Caki2 (cell line): Measurements from ENCODE around the gene SPSB4. TPM values are rescaled to one million over a fixed set of nuclear protein-coding genes. Genes with fewer than 3 reads are reported as not detected.

Source experiments
- DNase-seq: peaks from one replicate; pipeline ENCODE4 v3.0.0-alpha.2; 2015; ENCODE audit warnings: low read depth
- in situ Hi-C: cut with HindIII; loops from 2 replicates; pipeline ENCODE4 v1.10.0; 2016; ENCODE audit warnings: low sequenced_read_pairs, low pct_unique_long_range_greater_than_20kb, mixed read lengths
- total RNA-seq: library from RNA; depleted of rRNA; stranded (reverse); fragments of >200 nt; shearing (Covaris generic); gene quantifications from 2 replicates; pipeline ENCODE4 v1.2.3, GENCODE V29; 2014; ENCODE audit warnings: low replicate concordance

The SPSB4 gene
- total RNA-seq, 1 experiment from 2014 or later: 0.37 TPM

GRCh38 chr3:141051443-141052200 lies 475 bp downstream of the SPSB4 start:
- in situ Hi-C loops: no loop called here
- no peak for DNase-seq

DNA sequence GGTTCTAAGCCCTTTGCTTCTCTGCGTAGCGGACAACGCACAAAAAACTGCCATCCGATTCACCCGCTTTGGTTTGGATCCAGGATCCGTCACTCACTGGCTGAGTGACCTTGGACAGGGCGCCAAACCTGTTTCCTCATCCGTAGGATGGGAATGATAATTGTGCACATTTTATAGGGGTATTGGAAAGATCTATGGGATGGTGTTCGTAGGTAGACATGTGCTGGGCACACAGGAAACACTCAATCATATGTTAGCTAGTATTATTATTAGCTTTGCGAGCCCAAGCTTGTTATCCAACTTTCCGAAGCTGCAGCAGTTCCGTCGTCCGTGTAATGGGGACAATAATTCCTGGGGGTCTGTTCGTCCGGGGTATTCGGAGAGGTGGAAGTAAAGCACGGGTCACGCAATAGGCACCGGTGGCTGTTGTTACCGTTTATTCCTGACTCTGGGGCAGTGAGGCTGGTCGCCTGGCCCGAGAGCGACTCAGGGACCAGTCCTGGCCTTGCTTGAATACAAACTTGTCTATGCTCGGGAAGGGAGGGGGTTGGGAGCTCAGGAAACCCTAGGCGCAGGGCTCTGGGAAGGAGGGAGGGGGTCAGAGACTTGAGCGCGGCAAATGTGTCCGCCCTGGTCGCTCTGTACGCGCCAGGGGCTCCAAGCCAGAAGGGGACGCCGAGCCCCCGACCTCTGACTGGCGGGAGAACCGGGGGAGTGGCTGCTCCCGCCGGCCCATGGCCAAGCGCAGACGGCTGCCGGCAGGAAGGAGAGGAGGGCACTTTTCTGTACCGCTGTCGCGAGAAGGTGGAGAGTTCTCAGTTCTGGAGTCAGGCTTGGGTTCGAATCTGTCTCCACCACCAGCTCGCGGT lies 1.3 kb downstream of the SPSB4 start:
- in situ Hi-C loops: no loop called here
- no peak for DNase-seq

DNA sequence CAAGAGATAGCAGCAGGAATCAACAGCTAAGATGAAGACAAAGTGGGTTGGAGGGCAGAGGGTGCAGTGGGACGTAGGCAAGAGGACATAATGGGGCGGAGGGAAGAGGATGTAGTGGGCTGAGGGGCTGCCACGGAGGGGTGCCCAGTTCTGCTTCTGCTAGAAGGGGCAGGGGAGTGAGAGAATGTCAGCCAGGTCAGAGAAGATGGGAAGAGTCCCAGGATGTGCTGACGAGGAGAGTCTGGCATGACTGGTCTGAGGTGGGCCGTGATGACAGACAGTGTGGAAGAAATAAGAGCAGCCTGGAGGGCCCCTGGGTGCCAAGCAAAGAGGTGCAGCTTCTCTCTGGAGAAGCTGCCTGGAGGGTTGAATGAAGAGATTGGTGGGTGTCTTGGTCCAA lies 4.0 kb downstream of the SPSB4 start:
- in situ Hi-C loops: no loop called here
- DNase-seq: no peak

- no peak for DNase-seq
Measured at GRCh38 chr3:141055536-141056445, 4.6 kb downstream of the SPSB4 start.

GRCh38 chr3:141056751-141057171 lies 5.6 kb downstream of the SPSB4 start:
- in situ Hi-C loops: no loop called here
- DNase-seq: no peak

More at GRCh38 chr3:141055536-141056445, 4.6 kb downstream of the SPSB4 start:
- in situ Hi-C loops: no loop called here

GRCh38 chr3:141057436-141057835 lies 6.3 kb downstream of the SPSB4 start:
- in situ Hi-C loops: no loop called here
- no peak for DNase-seq

DNA sequence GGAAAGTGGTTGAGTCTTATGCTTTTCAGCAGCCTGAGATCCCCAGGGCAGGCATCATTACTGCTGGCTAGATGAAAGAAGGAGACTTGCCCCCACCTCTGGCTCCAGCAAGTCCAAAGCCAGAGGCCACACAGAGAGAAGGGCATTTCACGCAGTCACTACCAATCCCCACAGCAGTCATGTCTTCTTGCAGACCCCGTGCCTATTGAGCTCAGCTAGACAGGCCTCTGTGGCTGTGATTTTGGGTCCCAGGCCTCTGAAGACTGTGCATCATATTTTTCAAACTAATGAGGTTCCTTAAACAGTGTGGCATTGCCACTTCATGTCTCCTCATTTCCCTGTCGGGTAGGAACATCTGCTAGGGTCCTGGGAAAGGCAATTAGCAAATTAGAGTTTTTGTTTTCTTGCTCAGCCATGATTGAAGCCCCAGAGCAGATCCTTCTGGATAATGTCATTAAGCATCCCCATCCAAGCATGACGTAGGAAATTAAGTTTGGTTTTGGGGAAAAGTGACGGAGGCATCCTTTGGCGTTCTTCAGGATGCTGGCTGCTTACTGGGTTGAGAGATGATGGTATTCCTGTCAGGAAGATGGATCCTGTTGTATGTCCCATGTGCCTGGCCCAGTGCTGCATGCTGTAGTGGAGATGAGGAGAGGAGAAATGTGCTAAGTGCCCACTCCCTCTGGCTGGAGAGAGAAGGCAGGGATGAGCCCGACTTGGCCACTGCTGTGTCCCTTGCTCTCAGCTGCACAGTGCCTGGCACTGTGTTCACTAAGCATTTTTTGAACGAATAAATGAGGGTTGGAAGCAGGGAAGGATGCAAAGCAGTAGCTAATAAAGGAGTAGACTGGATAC lies 7.0 kb downstream of the SPSB4 start:
- no peak for DNase-seq
- in situ Hi-C loops: no loop called here

DNA sequence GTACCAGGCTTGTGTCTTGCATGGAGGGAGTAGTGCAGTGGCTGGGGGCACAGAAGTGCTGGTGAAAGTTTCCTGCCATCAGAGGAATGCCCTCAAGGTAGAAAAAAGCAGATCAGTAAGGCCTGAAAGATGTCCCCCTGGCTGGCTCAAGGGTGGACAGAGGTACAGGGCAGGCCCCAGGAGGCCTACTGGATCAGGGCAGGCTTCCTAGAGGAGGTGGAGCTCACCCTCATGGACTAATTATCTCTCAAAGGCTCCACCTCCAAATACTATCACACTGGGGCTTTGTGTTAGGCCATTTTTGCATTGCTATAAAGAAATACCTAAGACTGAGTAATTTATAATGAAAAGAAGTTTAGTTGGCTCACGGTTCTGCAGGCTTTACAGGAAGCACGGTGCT lies 7.8 kb downstream of the SPSB4 start:
- in situ Hi-C loops: no loop called here

DNA sequence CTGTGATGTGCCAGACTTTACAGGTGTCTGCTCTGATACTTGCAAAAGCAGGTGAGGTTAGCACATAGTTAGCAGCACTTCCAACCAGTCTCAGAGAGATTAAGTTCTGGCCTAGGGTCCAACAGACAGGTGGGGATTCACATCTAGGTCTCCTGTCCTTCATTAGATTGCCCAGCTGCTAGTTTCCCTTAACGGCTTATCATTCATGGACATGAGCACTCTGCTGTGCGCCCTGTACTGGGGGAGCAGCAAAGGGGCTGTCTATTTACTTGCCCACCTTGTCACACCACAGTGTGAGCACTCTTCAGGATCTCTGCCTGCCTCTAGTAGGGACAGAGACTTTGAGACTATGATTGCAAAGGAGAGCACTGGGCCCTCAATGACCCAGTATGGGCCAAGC lies 8.7 kb downstream of the SPSB4 start:
- in situ Hi-C loops: no loop called here
- DNase-seq: no peak

More for the DNA sequence above, 7.8 kb downstream of the SPSB4 start:
- DNase-seq: no peak

DNA sequence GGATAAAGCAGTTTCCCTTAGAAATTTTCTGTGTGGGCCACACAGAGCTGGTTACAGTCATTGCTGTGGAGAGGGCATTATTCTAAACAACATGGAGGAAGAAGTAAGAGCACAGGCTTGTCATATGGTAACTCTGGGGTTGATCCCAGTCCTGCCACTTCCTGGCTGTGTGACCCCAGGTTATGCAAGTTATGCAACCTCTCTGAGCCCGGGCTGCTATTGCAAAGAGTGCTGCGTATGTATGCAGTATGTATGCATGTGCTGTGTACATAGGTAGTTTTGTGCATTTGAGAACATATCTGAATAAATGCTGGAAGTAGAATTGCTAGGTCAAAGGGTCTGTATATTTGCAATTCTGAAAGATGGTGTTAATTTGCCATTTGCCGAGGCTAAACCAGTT lies 9.2 kb downstream of the SPSB4 start:
- in situ Hi-C loops: no loop called here
- DNase-seq: no peak

DNA sequence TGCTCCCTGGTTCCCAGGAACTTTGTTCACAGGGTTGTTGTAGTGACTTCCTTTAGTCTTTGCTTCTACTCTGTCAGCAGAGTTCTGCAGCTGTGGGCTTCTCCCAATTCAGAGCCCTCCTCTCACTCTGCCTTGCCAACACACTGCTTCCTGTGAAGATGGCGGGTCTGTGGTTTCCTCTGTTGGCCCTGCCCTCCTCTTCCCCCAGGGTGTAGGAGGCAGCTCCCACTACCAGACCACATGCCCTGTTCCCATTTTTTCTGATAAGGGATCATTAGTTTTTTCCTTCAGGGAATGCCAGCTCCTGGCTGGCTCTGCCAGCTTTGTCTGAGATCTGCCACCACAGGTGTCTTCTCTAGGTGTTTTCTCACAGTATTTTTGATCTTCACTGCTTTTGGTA lies 12.7 kb downstream of the SPSB4 start:
- no peak for DNase-seq
- in situ Hi-C loops: no loop called here

GRCh38 chr3:141064255-141064926 lies 13.2 kb downstream of the SPSB4 start:
- no peak for DNase-seq
- in situ Hi-C loops: no loop called here

DNA sequence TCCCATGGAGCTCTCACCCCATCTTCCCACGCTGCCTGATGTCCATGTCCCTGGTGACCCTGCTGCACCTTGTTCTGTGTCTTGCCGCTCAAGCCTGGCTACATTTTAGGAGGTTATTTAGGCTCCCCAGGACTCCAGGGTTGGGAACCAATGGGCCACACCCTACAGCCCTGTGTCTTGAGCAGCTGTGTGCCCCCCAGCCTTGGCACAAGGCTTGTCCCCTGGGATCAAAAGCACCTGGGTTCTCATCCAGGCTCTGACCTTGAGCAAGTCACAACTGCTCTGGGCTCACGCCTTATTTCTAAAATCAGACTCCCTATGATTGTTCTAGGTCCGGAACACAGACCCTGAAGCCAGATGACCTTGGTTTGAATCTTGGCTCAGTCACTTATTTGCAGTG lies 14.1 kb downstream of the SPSB4 start:
- in situ Hi-C loops: no loop called here
- no peak for DNase-seq

GRCh38 chr3:141065841-141066805 lies 15.0 kb downstream of the SPSB4 start:
- in situ Hi-C loops: no loop called here
- DNase-seq: no peak

GRCh38 chr3:141067206-141067974 lies 16.2 kb downstream of the SPSB4 start:
- no peak for DNase-seq

More at GRCh38 chr3:141067206-141067974, 16.2 kb downstream of the SPSB4 start:
- in situ Hi-C loops: no loop called here
